ENCODE data around the gene ADNP2. TPM values are rescaled to one million over a fixed set of nuclear protein-coding genes. Genes with fewer than 3 reads are reported as not detected.

Gene ADNP2
- total and polyA plus RNA-seq, 2 of the 13 experiments (the other 11 are each of a cell fraction or from before 2014, with no cell fraction given): 10.8 to 25.5 TPM

GRCh38 chr18:80157708-80158343 is 48.8 kb downstream of the ADNP2 start (continued):
- TF ChIP-seq PRDM10 (CRISPR knock-in tag; IDR thresholded peaks at IDR 0.05; ENCODE audit: low read depth) (no peak), AHR (CRISPR knock-in tag; IDR thresholded peaks at IDR 0.05) (no peak), MYNN (CRISPR knock-in tag; IDR thresholded peaks at IDR 0.05; ENCODE audit: low read depth) (no peak)

GRCh38 chr18:80158365-80158764 is 49.3 kb downstream of the ADNP2 start:
- intact Hi-C loops (cut with micrococcal nuclease; ENCODE audit: unreplicated experiment): no loop called here
- in situ Hi-C loops (cut with HindIII; ENCODE audit: extremely low pct_ligation_motif_present, low pct_unique_long_range_greater_than_20kb): no loop called here

More at GRCh38 chr18:80158365-80158764, 49.3 kb downstream of the ADNP2 start:
- 75% methylated on average over 5 of the region's 5 CpGs for WGBS (ENCODE audit: low lambda C conversion rate)
- H3K36me3 ChIP-seq (replicated peaks in 1 of 2; ENCODE audit: control insufficient read depth in 1 of 2, insufficient read depth in 2 of 2, low read length in 2 of 2): peaks cover 0 to 13% of the 10 kb centered on the region in 2 experiments; a peak in 1 of 5 replicates
- FAIRE-seq (no peak), DNase-seq (ENCODE audit: low spot score) (no peak), ATAC-seq (no peak)
- H3K9me3 ChIP-seq (ENCODE audit: low read length): no peaks in the 10 kb centered on the region
- no peaks in the 10 kb centered on the region for H3K27me3 ChIP-seq (ENCODE audit: control insufficient read depth in 1 of 2, insufficient read depth in 2 of 2, low read length in 2 of 2)
- H4K20me1 ChIP-seq (ENCODE audit: insufficient read depth, low read length): peaks cover 4% of the 10 kb centered on the region; the same call in 1 of the 2 replicates
- H3K9ac ChIP-seq (ENCODE audit: insufficient read depth, low read depth, low read length): no peak overlapping the region
- no peak overlapping the region for H2AFZ ChIP-seq (ENCODE audit: low read length)
- H3K4me3 ChIP-seq (replicated peaks in 1 of 3; ENCODE audit: insufficient read depth in 1 of 3, low read depth in 2 of 3, low read length in 3 of 3): no peak overlapping the region
- TF ChIP-seq ZNF577 (CRISPR knock-in tag; IDR thresholded peaks at IDR 0.05; ENCODE audit: borderline replicate concordance, low read depth): no peak
- TF ChIP-seq SUZ12 (IDR thresholded peaks at IDR 0.05; ENCODE audit: low read depth, low read length): no peak
- no peak for TF ChIP-seq ZMYM2 (CRISPR knock-in tag; IDR thresholded peaks at IDR 0.05)
- no peak for TF ChIP-seq ATAD3A (CRISPR knock-in tag; IDR thresholded peaks at IDR 0.05)
- TF ChIP-seq, protein P1, sequence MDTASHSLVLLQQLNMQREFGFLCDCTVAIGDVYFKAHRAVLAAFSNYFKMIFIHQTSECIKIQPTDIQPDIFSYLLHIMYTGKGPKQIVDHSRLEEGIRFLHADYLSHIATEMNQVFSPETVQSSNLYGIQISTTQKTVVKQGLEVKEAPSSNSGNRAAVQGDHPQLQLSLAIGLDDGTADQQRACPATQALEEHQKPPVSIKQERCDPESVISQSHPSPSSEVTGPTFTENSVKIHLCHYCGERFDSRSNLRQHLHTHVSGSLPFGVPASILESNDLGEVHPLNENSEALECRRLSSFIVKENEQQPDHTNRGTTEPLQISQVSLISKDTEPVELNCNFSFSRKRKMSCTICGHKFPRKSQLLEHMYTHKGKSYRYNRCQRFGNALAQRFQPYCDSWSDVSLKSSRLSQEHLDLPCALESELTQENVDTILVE (CRISPR knock-in tag; IDR thresholded peaks at IDR 0.05): no peak
- TF ChIP-seq ZNF367 (CRISPR knock-in tag; IDR thresholded peaks at IDR 0.05; ENCODE audit: borderline replicate concordance): no peak
- TF ChIP-seq SMYD3 (CRISPR knock-in tag; IDR thresholded peaks at IDR 0.05): no peak
- TF ChIP-seq, protein P2, sequence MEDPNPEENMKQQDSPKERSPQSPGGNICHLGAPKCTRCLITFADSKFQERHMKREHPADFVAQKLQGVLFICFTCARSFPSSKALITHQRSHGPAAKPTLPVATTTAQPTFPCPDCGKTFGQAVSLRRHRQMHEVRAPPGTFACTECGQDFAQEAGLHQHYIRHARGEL (CRISPR knock-in tag; IDR thresholded peaks at IDR 0.05): no peak
- no peak for TF ChIP-seq ATRX (CRISPR knock-in tag; IDR thresholded peaks at IDR 0.05; ENCODE audit: borderline replicate concordance)
- TF ChIP-seq ZNF12 (CRISPR knock-in tag; IDR thresholded peaks at IDR 0.05): no peak
- no peak overlapping the region for H3K27ac ChIP-seq (ENCODE audit: extremely low read length, insufficient read depth, low read length)
- POLR2A ChIA-PET: no interaction called here
- CTCF ChIA-PET (ENCODE audit: low intra/inter-chr PET ratio, low total read pairs): interaction anchor here (1.1 to 2.5 kb wide), 3 partner anchors 13 to 99 kb away, joined by 3 to 20 read pairs (median 4); no protein-coding TSS in a partner anchor
- peaks cover 2% of the 10 kb centered on the region for H3K79me2 ChIP-seq (ENCODE audit: insufficient read depth, low read length)
- H3K4me1 ChIP-seq (ENCODE audit: insufficient read depth, low read length): no peaks in the 10 kb centered on the region
- no TSS peak for BruUV-seq (replicated peaks)
- no peak overlapping the region for H3K4me2 ChIP-seq (ENCODE audit: low read depth, low read length)
